HG03135 (cell line): ENCODE results near the gene NISCH.

ENCODE experiments used
- ATAC-seq: cut with Tn5 transposase; IDR thresholded peaks from one replicate; pipeline ENCODE4 v1.9.1; 2021; ENCODE audit warnings: mild to moderate bottlenecking, moderate library complexity; ENCODE audit not compliant: unreplicated experiment

Gene NISCH

DNA sequence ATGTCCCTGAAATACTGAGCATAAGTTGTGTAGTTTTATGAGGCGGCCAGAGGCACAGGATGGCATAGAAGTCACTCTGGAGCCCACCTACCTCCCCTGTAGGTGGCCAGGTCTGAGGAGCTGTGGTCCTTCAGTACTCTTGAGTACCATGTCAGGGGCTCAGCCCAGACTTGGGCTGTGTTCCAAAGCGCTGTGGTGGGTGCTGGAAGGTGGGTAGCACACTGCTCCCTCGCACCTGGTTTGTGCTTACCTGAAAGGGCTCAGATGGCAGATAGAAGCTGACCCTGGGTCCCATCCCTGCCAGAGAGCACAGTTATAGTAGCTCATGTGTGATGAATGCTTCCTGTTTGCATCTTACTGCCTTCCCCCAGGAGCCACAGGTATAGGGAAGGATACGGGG lies 15.5 kb downstream of the NISCH start:
- ATAC-seq = no peak

DNA sequence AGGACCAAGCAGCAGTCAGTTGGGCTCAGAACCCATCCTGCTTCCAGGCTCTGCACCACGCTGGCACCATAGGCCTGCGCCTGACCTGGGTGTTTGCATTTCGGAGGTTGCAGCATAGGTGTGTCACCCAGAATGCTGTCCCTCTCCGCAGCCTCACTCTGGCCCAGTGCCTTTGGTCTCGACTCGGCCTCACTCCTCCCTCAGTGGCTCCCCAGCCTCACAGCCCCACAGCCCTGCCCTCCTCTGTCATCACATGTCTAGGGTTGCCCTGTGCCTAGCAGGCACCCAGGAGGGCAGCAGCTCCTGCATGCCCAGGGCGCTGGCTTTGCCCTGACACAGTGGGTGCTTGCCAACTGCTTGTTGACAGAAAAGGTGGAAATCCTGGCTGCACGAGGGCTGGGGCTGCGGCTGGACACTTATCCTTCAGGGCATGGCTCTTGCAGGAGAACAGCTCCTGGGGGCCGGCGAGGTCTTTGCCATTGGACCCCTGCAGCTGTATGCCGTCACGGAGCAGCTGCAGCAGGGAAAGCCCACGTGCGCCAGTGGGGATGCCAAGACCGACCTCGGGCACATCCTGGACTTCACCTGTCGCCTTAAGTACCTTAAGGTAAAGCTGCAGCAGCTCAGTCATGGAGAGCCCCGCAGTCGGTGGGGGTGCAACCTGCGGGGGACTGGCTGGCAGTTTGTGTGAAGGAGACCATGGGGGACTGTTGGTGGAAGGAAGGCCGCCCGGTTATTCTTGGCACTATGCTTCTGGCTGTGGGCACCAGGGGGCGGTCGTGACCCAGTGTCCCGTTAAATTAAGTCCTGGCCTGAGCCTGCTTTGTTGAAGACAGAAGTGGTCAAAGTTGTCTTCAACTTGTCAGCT lies 16.2 kb downstream of the NISCH start:
- ATAC-seq = no peak

DNA sequence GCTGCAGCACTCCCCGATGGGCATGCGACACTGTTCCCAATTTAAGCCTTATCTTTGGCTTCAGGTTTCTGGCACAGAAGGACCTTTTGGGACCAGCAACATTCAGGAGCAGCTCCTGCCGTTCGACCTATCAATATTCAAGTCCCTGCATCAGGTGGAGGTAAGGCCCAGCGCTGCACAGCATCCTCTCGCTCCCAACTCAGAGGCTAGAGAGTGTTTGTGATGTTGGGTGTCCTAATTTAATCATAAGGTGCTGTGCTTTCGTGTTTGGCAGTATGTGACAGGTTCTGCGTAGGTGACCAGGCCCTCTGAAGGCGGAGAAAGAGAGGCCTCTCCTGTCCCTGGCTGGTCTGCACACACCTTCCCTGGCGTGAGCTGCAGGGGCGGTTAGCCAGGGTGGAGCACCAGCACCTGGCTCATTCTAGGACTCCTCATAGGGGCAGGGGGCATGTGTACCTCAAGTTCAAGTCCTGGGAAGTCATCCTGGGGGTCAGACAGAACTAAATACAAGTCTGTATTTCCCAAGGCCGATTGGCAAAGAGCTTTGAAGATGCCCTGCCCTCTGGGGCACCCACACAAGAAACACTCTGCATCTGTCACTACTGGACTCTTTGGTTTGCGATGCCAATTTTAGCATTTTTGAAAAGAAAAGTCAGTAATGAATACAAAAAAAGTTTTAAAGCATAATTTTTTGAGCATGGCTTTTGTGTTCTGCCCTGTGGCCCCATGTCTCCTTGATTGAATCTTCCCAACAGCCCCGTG lies 17.0 kb downstream of the NISCH start:
- ATAC-seq = no peak

DNA sequence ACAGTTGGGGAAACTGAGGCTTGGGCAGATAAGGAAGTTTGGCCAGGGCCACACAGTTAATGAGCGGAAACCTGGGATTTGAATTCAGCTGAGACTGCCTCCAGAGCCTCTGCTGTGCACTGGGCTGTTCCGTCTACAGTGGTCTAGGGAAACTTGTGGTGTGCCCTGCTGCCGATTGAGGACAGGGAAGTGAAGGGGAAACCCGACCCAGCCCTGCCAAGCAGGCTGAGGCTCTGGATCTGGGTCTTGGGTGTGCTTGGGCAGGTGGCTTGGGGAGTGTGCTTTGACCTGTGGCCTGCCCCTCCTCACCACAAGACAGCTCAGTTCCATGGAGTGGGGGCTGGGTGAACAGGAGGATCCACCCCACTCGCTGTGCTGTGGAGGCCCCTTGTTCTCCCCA lies 17.6 kb downstream of the NISCH start:
- no peak for ATAC-seq

DNA sequence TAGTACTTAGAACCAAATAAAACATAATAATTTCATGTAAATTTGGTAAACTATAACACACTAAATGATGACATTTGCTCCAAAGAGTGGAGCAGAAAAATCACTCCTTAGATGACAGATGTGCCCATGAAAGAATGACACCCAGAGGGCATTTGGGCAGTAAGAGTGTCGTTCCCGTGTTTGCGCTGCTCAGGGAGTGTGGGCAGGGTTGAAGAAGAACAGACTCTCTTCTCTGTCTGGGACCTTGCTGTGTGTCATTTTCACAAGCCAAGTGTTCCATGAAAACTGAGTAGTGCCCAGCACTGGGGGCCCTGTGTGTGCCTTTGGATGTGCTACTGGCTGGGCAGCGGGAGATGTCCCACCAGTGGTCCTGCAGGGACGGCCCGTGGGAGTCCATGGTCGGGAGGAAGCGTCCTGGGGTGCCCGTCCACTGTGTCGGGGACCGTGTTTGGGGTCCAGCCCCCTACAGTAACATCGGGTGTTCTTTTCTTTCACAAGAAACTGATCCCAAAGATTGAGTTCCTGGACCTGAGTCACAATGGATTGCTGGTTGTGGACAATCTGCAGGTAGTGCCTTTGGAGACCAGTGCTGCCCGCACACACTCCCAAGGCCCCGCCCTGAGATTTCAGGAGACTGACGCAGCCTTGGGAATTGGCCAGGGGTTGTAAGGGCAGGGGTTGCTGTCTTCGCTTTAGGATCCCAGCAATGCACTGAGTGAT lies 21.8 kb downstream of the NISCH start:
- ATAC-seq = no peak

DNA sequence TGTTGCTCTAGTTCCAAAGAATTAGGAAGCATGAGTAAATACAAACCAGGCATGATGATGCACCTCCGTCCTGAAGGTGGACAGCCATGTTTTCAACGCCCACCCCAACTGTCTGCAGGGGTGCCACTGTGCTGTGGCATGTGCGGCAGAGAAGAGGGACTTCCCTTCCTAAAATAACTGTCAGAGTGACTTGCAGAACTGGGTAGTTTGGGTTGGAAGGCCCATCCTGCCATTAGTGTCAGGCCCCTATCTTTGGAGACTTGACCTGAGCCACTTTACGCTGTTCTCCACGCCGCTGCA lies 22.3 kb downstream of the NISCH start:
- no peak for ATAC-seq

DNA sequence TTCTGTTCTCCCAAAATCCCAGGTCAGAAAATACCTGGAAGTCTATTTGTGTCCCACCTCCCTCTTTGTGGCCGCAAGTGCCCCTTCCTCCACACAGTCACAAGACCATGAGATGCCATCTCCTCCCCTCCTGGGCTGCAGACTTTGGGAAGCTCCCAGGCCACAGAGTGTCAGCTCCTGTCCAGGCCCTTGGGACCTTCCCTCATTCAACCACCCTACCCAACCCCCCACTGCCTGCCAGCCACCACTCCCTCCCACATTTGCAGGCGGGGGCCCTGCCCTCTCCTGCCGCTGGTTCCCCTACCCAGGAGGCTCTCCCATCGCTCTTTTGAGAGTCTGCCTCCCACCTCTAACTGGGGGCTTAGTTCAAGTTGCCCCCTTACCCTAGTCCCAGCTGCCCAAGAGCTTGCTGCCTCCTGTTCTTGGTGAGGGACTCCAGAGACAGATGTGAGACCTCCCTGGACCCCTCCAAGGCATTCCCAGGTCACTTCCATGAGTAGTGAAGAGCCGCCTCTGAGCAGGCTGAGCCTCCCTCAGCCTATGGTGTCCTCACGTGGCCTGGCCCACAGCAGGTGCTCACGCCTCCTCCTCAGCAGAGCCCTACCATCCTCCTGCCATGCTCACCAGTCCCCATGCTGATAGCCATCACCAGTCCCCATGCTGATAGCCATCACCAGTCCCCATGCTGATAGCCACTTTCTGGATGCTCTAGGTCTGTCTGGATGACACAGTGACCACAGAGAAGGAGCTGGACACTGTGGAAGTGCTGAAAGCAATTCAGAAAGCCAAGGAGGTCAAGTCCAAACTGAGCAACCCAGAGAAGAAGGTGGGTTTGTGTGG lies 23.9 kb downstream of the NISCH start:
- ATAC-seq = no peak

DNA sequence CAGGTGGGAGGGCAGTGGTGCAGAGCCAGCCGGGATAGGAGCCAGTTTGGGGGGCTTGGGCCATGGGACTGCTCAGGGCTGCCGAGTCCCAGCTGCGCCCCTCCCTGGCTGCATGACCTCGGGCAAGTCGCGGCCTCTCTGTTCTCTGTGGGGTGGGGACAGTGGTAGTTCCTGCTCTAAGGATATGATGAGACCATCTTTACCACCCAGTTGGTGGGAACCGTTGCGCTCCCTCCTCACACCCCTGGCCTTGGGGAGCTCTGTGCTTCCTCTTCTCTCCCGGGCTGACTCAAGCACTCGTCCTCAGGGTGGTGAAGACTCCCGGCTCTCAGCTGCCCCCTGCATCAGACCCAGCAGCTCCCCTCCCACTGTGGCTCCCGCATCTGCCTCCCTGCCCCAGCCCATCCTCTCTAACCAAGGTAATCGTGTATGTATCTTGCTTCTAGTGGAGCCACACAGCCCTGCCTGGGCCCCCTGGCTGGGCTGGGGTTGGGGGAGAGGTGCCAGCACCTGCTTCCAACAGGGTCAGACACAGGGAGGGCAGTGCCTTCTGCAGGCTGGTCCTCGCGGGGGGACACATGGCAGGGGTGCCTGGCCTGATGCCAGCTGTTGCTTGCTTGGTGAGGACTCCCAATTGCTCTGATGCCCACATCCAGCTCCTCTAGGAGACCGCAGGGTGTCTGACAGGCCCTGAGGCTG lies 24.6 kb downstream of the NISCH start:
- ATAC-seq = no peak

DNA sequence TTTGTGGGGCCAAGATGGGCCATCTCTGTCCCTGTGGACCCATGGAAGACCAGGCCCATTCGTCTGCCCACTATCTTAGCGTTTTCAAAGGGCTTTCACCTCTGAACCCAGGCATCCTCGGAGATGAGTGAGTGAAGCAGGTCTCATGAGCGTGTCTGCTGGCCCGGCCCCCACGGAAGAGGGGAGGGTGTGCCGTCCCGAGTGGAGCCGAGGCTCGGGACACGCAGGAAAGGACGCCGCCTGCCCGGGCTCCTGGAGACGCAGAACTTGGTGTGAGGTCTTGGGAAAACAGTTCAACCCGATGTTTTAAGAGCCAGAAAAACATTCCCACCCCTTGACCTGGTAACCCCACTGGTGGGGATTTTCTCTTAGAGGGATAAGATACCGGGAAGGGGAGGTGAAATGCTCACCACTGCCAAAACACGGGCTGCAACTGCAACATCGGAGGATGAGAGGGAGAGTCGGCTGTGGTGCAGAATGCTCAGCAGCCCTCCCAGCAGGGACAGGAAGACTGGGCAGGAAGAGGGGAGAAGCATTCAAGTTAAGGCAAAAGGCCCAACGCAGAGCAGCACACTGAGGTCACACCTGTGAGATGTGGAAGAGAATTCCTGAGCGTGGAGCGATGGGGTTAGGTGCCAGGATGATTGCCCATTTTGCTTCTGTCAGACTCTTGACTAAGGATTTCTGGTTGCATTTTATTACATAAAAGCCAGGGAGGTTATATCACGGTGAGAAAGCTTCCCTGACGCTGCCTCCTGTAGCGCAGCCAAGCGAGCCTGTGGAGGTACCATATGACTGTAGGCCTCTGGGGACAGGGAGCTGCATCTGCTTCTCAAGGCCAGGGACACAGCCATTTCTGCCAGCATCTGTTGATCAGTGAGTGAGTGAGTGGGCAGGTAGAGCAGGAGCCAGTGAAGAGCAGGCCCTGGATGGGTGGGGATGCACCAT lies 25.6 kb downstream of the NISCH start:
- no peak for ATAC-seq

DNA sequence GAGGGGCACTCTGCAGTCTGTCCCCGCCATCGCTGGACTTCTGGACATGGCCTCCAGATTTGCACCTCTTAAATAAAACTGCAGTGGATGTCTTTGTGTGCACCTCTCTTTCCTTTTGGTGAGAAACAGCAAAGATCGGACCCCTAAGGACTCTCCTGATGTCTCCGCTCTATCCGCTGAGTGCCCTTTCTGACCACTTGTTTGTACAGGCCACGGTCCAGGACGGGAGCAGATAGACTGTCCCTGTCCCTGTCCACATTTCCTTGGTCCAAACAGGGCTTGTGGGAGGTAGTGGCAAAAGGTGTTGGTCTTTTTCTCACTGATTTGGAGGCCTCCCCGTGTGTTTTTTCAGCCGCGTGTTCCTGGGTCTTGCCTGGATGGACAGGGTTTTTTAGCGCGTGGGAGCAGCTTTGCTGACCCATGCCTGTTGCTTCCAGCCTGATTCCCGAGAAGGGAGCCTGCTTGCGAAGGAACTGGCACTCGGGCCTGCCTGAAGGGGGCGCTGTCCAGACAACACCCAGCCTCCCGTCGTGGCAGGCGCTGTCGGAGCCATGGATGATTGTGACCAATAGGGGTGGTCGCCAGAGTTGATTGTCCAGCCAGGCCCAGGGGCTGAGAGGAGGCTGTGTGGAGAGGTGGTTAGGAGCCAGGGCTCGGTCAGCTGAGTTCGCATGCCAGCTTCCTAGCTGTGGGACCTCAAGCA lies 26.6 kb downstream of the NISCH start:
- no peak for ATAC-seq

DNA sequence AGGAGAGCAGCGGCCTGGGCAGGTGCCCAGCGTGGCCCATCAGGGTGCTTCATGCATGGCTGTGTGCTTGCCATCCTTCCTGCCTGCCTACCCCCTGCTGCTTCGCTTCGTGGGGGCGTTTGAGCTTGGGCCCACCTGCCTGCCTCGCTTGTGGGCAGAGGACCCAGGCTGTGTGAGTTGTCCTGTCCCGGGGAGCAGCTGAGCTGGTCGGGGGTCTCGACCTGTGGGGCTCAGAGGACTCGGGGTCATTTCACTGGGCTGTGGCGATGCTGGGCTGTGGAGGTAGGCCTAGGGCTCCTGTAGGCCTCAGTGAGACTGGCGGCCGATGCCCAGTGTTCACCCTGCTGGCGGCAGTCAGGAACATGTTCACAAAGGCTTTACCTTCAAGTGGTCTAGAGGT lies 27.7 kb downstream of the NISCH start:
- ATAC-seq = no peak

DNA sequence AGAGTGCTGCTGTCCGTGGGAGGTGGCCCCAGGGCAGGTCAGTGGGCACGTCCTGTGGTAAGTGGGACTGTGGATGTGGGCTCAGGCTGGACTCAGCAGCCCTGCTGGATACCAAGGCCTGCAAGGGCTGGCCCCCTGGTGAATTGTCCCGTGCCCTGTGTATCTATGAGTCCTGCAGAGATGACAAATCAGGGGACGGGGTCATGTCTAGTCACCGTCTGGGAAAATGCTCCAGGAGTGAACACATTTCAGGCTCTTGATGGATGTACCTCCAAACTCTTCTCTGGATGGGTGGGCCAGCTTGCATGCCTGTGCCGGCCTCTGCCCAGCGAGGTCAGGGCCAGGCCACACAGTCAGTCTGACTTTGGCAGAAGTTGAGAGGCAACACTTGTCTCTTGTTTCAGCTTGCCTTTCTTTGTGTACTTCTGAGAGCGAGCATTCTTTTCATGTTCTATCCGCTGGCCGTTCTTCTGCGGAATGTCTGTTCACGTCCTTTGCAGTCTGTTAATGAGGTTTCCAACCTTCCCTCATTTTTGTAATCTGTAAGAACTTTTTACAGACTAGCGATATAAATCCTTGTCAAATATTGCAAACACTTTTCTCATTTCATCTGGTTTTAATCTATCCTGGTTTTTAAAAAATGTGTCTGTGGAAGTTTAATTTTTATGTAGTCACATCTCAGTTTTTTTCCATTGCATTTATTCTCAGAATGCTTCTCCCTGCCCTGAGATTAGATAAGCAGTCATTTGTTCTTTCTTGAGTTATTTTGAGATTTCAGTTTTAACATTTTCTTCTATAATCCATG lies 28.4 kb downstream of the NISCH start:
- ATAC-seq = no peak

DNA sequence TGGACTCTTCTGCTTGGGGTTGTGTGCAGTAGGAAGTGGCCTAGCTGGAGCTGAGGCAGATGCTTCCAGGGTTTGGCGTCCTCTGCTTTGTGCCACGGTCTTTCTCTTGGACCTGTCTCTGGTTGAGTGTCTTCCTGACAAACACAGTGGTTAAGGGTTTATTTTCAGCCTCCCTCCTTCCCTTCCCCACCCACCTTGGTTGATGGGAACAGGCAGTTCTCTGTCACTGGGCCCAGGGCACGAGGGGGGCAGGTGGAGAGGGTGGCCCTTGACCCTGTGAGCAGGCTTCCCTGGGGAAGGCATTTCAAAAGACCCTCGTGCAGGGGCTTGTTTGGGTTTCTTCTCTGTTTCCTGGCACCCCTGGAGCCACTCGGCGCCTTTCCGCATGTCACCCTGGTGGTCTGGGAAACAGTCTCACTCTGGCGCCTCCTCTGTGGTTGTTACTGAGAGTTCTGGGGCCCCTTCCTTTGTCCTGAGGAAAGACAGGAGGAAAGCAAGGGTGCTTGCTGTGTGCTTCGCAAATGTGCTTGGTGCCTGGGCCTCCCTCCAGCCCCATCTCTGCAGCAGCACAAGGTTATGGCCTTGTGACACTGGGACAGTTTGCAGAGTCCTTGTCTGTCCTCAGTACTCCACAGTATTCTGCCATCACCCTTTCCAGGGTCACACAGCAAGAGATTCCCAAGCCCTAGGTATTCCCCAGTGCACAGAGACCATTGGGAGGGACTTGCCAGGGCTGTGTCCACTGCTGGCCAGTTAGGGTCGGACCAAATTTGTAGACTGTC lies 29.5 kb downstream of the NISCH start:
- no peak for ATAC-seq

DNA sequence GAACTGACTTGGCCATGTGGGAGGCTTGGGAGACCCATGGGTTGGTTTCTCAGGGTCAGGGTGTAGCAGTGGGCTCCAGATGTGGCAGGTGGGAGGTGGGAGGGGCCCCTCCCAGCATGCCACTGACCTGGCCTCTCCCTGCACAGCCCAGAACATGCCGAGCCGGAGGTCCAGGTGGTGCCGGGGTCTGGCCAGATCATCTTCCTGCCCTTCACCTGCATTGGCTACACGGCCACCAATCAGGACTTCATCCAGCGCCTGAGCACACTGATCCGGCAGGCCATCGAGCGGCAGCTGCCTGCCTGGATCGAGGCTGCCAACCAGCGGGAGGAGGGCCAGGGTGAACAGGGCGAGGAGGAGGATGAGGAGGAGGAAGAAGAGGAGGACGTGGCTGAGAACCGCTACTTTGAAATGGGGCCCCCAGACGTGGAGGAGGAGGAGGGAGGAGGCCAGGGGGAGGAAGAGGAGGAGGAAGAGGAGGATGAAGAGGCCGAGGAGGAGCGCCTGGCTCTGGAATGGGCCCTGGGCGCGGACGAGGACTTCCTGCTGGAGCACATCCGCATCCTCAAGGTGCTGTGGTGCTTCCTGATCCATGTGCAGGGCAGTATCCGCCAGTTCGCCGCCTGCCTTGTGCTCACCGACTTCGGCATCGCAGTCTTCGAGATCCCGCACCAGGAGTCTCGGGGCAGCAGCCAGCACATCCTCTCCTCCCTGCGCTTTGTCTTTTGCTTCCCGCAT lies 31.8 kb downstream of the NISCH start:
- ATAC-seq = no peak

DNA sequence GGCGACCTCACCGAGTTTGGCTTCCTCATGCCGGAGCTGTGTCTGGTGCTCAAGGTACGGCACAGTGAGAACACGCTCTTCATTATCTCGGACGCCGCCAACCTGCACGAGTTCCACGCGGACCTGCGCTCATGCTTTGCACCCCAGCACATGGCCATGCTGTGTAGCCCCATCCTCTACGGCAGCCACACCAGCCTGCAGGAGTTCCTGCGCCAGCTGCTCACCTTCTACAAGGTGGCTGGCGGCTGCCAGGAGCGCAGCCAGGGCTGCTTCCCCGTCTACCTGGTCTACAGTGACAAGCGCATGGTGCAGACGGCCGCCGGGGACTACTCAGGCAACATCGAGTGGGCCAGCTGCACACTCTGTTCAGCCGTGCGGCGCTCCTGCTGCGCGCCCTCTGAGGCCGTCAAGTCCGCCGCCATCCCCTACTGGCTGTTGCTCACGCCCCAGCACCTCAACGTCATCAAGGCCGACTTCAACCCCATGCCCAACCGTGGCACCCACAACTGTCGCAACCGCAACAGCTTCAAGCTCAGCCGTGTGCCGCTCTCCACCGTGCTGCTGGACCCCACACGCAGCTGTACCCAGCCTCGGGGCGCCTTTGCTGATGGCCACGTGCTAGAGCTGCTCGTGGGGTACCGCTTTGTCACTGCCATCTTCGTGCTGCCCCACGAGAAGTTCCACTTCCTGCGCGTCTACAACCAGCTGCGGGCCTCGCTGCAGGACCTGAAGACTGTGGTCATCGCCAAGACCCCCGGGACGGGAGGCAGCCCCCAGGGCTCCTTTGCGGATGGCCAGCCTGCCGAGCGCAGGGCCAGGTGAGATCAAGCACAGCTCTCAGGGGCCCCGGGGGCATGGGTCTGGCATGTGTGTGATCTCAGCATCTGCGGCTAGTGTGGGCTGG lies 32.6 kb downstream of the NISCH start:
- ATAC-seq = no peak
